PFSK-1 (cell line): ENCODE data around the gene RBMXL3.

Source experiments
- FOXP2 ChIP-seq: optimal IDR thresholded peaks from 2 replicates; pipeline ENCODE3; 2011; ENCODE audit warnings: borderline replicate concordance, control low read depth, inconsistent platforms; ENCODE audit not compliant: insufficient read depth; ENCODE audit errors: extremely low read length, extremely low read depth
- POLR2AphosphoS5 ChIP-seq: IDR thresholded peaks from 2 replicates; pipeline ENCODE4 v1.6.1; 2012; ENCODE audit warnings: low read depth, mild to moderate bottlenecking, control low read depth, low read length, moderate library complexity
- SIN3A ChIP-seq: IDR thresholded peaks from 2 replicates; pipeline ENCODE4 v1.6.1; 2012; ENCODE audit warnings: mild to moderate bottlenecking, low read length, moderate library complexity, borderline replicate concordance; ENCODE audit not compliant: insufficient read depth
- TAF1 ChIP-seq: IDR thresholded peaks from 2 replicates; pipeline ENCODE4 v1.6.1; 2012; ENCODE audit warnings: low read length, control low read depth, borderline replicate concordance; ENCODE audit not compliant: insufficient read depth
- TF ChIP-seq, protein P1 (sequence below), 2 experiments: IDR thresholded peaks; 2 replicates each; pipeline versions ENCODE4 v1.6.1 to v1.8.0; 2011 to 2012; ENCODE audit warnings: low read depth in 2 of 2, low read length in 2 of 2, control low read depth in 1 of 2, inconsistent platforms in 1 of 2, mild to moderate bottlenecking in 1 of 2, moderate library complexity in 1 of 2; ENCODE audit not compliant: insufficient read depth in 1 of 2

The RBMXL3 gene

DNA sequence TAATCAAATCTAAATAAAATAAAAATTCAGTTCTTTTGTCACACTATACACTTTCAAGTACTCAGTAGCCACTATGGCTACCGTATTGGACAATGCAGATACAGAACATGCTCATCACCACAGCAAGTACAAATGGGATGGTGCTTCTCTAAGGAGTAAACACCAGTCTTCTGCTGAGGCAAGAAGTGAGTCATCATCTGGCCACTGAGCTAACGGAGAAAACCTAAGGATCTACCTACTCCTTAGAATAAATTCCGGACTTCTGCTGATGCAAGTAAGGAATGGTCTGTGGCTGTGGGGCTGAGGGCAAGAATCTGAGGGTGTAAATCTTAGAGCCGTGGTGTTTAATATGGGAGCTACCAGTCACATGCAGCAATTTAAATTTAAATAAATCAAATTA is 11.3 kb upstream of the RBMXL3 start:
- TF ChIP-seq SIN3A (no peak), POLR2AphosphoS5 (no peak), FOXP2 (no peak), TAF1 (no peak)
- TF ChIP-seq, protein P1, sequence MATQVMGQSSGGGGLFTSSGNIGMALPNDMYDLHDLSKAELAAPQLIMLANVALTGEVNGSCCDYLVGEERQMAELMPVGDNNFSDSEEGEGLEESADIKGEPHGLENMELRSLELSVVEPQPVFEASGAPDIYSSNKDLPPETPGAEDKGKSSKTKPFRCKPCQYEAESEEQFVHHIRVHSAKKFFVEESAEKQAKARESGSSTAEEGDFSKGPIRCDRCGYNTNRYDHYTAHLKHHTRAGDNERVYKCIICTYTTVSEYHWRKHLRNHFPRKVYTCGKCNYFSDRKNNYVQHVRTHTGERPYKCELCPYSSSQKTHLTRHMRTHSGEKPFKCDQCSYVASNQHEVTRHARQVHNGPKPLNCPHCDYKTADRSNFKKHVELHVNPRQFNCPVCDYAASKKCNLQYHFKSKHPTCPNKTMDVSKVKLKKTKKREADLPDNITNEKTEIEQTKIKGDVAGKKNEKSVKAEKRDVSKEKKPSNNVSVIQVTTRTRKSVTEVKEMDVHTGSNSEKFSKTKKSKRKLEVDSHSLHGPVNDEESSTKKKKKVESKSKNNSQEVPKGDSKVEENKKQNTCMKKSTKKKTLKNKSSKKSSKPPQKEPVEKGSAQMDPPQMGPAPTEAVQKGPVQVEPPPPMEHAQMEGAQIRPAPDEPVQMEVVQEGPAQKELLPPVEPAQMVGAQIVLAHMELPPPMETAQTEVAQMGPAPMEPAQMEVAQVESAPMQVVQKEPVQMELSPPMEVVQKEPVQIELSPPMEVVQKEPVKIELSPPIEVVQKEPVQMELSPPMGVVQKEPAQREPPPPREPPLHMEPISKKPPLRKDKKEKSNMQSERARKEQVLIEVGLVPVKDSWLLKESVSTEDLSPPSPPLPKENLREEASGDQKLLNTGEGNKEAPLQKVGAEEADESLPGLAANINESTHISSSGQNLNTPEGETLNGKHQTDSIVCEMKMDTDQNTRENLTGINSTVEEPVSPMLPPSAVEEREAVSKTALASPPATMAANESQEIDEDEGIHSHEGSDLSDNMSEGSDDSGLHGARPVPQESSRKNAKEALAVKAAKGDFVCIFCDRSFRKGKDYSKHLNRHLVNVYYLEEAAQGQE (IDR thresholded peaks at IDR 0.05; ENCODE audit: insufficient read depth in 1 of 2, low read depth in 2 of 2, low read length in 2 of 2): no peak

DNA sequence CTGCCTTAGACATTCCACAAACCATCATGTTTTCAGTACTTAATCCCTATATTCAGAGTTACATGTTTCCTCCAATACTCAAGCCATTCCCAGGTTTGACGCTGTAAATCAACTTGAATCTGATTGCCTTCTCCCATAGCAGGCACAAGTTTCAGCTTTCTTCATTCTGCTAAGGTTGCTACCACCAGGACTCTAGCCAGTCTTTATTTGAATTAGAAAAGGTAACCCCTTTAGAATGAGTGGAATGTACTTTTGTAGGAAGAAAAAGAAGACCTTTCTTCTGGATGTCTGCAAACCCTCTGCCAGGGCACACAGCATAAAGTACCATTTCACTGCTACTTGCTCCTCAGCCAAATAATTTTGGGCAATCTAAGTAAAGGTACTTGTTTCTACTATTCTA is 10.7 kb upstream of the RBMXL3 start:
- TF ChIP-seq POLR2AphosphoS5 (no peak), SIN3A (no peak), TAF1 (no peak), FOXP2 (no peak)
- TF ChIP-seq, protein P1 (IDR thresholded peaks at IDR 0.05; ENCODE audit: insufficient read depth in 1 of 2, low read depth in 2 of 2, low read length in 2 of 2): no peak

DNA sequence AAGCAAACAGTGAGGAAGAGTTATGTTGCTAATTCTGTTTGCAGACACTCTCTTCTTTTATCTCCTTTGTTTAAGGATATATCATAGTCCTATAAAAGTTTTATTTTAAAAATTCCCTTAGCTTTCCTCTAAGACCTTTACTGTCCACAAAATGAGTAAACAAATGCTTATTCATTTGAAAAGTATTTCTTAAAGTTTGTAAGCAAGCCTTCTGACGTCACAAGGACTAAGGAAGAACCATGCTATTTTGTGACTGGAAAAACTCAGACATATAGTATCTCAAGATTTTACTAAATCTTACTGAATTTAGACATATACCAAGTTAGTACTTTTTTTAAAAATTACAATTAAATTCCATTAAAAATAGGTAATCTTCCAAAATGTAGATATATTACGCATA is 5.2 kb upstream of the RBMXL3 start:
- TF ChIP-seq, protein P1 (IDR thresholded peaks at IDR 0.05; ENCODE audit: insufficient read depth in 1 of 2, low read depth in 2 of 2, low read length in 2 of 2): no peak
- TF ChIP-seq POLR2AphosphoS5: no peak

DNA sequence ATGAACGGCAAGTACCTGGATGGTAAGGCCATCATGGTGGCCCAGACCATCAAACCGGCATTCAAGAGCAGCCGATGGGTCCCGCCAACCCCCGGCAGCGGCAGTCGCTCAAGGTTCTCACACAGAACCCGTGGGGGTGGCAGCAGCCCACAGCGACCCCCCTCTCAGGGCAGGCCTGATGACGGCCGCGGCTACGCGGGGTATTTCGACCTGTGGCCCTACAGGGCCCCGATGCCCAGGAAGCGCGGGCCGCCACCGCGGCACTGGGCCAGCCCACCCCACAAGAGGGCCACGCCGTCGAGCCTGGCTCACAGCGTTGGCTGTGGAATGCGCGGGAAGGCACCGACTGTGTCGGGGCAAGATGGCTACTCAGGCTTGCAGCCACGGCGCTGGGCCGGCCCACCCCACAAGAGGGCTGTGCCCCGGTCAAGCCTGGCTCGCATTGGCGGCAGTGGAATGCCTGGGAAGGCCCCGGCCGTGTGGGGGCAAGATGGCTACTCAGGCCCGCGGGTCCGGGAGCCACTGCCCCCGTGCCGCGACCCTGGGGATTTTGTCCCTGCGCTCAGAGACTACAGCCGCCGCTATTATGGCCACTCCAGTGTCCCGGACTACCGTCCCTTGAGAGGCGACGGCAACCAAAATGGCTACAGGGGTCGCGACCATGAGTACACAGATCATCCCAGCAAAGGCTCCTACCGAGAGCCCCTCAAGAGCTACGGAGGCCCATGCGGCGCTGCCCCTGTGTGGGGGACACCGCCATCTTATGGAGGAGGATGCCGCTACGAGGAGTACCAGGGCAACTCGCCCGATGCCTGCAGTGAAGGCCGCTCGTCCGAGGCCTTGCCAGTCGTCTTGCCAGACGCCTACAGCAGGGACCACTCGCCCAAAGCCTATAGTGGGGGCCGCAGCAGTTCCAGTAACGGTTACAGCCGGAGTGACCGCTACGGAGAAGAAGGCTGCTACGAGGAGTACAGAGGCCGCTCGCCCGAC is 731 bp downstream of the RBMXL3 start:
- TF ChIP-seq SIN3A (no peak), POLR2AphosphoS5 (no peak), TAF1 (no peak), FOXP2 (no peak)
- TF ChIP-seq, protein P1 (IDR thresholded peaks at IDR 0.05; ENCODE audit: insufficient read depth in 1 of 2, low read depth in 2 of 2, low read length in 2 of 2): no peak
